Kidney (tissue), 14 donors: ENCODE measurements around the gene RUNX1. TPM values are rescaled to one million over a fixed set of nuclear protein-coding genes. Genes with fewer than 3 reads are reported as not detected.

Experiments used
- DNase-seq, 5 donors: peaks; one replicate each; pipeline ENCODE4 v3.0.0-alpha.2; 2013 to 2020
- FAIRE-seq: peaks from 2 replicates; lab custom pipeline; 2012; peaks lifted over from hg19 to GRCh38; lab: Jason Lieb, UNC
- H3K27ac ChIP-seq, 2 donors: one replicate each; pipeline ENCODE4 v1.7.0; 2013; ENCODE audit warnings: low read depth in 2 of 2, low read length in 2 of 2, inconsistent platforms in 1 of 2
- H3K27me3 ChIP-seq: one replicate; pipeline ENCODE4 v1.7.1; 2013; ENCODE audit warnings: low read length, inconsistent platforms; ENCODE audit not compliant: control insufficient read depth, insufficient read depth
- H3K36me3 ChIP-seq, 3 donors: one replicate each; pipeline versions ENCODE4 v1.7.0 to v1.7.1; 2013; ENCODE audit warnings: low read length in 3 of 3, control low read depth in 1 of 3, inconsistent platforms in 1 of 3; ENCODE audit not compliant: insufficient read depth in 3 of 3, control insufficient read depth in 2 of 3
- H3K4me1 ChIP-seq, 3 donors: one replicate each; pipeline versions ENCODE4 v1.7.0 to v1.7.1; 2013; ENCODE audit warnings: low read length in 3 of 3, inconsistent platforms in 1 of 3, low read depth in 1 of 3; ENCODE audit not compliant: control insufficient read depth in 2 of 3, insufficient read depth in 2 of 3
- H3K4me3 ChIP-seq, 3 donors: one replicate each; pipeline versions ENCODE4 v1.7.0 to v1.8.1; 2013; ENCODE audit warnings: low read length in 3 of 3, control low read depth in 1 of 3, inconsistent platforms in 1 of 3
- H3K9ac ChIP-seq, 3 donors: one replicate each; pipeline versions ENCODE4 v1.7.0 to v1.7.1; 2013; ENCODE audit warnings: low read length in 3 of 3, control low read depth in 1 of 3, inconsistent platforms in 1 of 3
- H3K9me3 ChIP-seq, 3 donors: one replicate each; pipeline versions ENCODE4 v1.7.0 to v1.7.1; 2013; ENCODE audit warnings: low read length in 3 of 3, control low read depth in 1 of 3, inconsistent platforms in 1 of 3; ENCODE audit not compliant: control insufficient read depth in 2 of 3, insufficient read depth in 1 of 3
- CTCF ChIP-seq: IDR thresholded peaks from 3 replicates; pipeline ENCODE4 v1.5.1; 2012; ENCODE audit warnings: mild to moderate bottlenecking, moderate library complexity, borderline replicate concordance; ENCODE audit not compliant: insufficient read depth; ENCODE audit errors: extremely low read depth
- intact Hi-C: fragments of 100-400 bp; cut with DNase I; formaldehyde crosslinking; loops from one replicate; pipeline ENCODE4 v1.11.1; 2022
- polyA plus RNA-seq: library from polyadenylated mRNA; stranded (reverse); fragments of 350-450 nt; fragmentation: Illumina TruSeq; extraction: RNeasy Lipid Tissue Mini Kit (QIAGEN cat#74804); gene quantifications from one replicate; pipeline ENCODE4 v1.2.3, GENCODE V29; 2014; ENCODE audit warnings: low read depth, low replicate concordance; ENCODE audit not compliant: insufficient read depth
- total RNA-seq: library from RNA; stranded (reverse); fragmentation: NEBNext Ultra II Directional; extraction: Animal tissue kit (Norgen Biotek cat#: 25700); gene quantifications from one replicate; pipeline ENCODE4 v1.2.1, GENCODE V29; 2021
- donor health status: control.
- donor health status: control.
- donor health status: control.
- donor health status: control.
- donor health status: control.
- donor health status: DM: yes; HTN: yes; CAD: no.
- donor health status: Normal renal cell carcinoma (clear cell type).

RUNX1 gene
- total and polyA plus RNA-seq, 2 donors from 2014 or later: 1.3 to 58.0 TPM

- intact Hi-C loops: no loop called here
- Histone ChIP-seq H3K36me3 (no peaks in the 10 kb centered on the region), H3K9ac (no peak overlapping the region), H3K27ac (no peak overlapping the region), H3K27me3 (no peaks in the 10 kb centered on the region), H3K4me3 (no peak overlapping the region), H3K4me1 (no peaks in the 10 kb centered on the region), H3K9me3 (no peaks in the 10 kb centered on the region)
- TF ChIP-seq CTCF: no peak
- FAIRE-seq (no peak), DNase-seq (no peak)
Observed at GRCh38 chr21:34852448-34852847, 196.7 kb downstream of the RUNX1 start.

GRCh38 chr21:34850166-34850690, 198.9 kb downstream of the RUNX1 start:
- no peak overlapping the region for H3K27ac ChIP-seq
- no peaks in the 10 kb centered on the region for H3K9me3 ChIP-seq
- intact Hi-C loops: no loop called here
- H3K36me3 ChIP-seq: no peaks in the 10 kb centered on the region
- DNase-seq (no peak), FAIRE-seq (no peak)
- H3K4me1 ChIP-seq: peaks cover 0 to 3% (median 0%) of the 10 kb centered on the region in 3 donors
- no peak overlapping the region for H3K9ac ChIP-seq
- no peak overlapping the region for H3K4me3 ChIP-seq
- TF ChIP-seq CTCF: no peak
- no peaks in the 10 kb centered on the region for H3K27me3 ChIP-seq

GRCh38 chr21:34846601-34847112, 202.4 kb downstream of the RUNX1 start:
- FAIRE-seq: no peak
- H3K9ac ChIP-seq: no peak overlapping the region

More at GRCh38 chr21:34846601-34847112, 202.4 kb downstream of the RUNX1 start:
- TF ChIP-seq CTCF: no peak
- intact Hi-C loops: no loop called here
- H3K36me3 ChIP-seq: no peaks in the 10 kb centered on the region
- no peaks in the 10 kb centered on the region for H3K9me3 ChIP-seq
- no peak overlapping the region for H3K27ac ChIP-seq
- peaks cover 0 to 7% (median 5%) of the 10 kb centered on the region in 3 donors for H3K4me1 ChIP-seq
- DNase-seq: peak in 2 of 5 donors; percentile 59 to 65
- no peak overlapping the region for H3K4me3 ChIP-seq
- H3K27me3 ChIP-seq: no peaks in the 10 kb centered on the region
